HTR-8/SVneo (cell line): ENCODE data around the gene VASH1.

ENCODE experiments used
- DNase-seq: peaks from one replicate; pipeline ENCODE4 v3.0.0; 2011; ENCODE audit warnings: low spot score, mixed read lengths; ENCODE audit not compliant: insufficient read length
- FAIRE-seq: peaks from 2 replicates; lab custom pipeline; 2011; peaks lifted over from hg19 to GRCh38; lab: Jason Lieb, UNC

The VASH1 gene

DNA sequence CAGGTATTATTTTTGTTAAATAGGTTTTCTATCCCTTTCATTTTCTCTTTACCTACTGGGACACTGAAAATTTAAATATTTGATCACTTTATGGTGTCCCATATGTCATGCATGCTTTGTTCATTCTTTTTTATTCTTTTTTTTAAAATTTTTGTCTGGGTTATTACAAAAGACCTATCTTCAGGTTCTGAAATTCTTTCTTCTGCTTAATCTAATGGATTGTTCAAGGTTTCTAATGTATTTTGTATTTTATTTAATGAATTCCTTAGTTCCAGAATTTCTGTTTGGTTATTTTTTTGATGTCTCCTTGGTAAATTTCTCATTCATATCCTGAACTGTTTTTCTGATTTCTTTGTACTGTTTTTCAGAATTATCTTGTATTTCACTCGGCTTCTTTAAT is 20.2 kb upstream of the VASH1 start:
- no peak for FAIRE-seq
- DNase-seq, result no peak

DNA sequence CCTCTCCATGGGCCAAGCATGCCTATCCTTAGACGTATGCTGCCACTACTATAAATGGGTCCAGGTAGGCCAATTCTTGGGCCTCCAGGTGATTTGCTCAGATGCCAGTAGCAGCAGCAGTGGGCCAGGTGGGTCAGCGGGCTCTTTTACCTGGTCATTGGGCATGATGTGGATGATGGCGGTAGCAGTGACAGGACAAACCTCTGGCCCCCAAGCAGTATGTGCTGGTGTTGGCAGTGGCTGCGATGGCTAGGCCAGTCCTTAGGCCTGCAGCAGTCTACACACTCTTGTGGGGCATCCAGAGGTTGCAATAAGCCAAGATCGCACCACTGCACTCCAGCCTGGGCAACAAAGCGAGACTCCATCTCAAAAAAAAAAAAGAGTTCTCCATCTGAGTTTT is 19.1 kb upstream of the VASH1 start:
- FAIRE-seq (no peak), DNase-seq (no peak)

DNA sequence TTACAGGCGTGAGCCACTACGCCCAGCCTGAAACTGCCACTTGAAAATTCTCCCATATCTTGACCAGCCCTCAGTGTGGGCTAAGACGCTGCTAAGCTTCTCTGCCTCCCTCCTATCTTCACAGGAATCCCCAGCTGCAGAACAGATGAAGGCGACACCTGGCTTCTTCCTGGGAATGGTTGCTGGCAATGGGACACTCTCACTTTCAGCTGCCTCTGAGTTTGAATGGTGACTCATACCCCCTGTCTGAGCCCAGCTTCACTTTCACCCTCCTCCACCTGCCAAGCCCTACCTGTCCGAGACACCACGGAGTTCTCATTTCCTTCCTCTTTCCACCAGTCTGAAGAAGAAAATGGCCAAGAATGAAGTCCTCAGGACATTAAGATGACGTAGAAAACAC is 18.3 kb upstream of the VASH1 start:
- no peak for DNase-seq
- FAIRE-seq, result no peak

DNA sequence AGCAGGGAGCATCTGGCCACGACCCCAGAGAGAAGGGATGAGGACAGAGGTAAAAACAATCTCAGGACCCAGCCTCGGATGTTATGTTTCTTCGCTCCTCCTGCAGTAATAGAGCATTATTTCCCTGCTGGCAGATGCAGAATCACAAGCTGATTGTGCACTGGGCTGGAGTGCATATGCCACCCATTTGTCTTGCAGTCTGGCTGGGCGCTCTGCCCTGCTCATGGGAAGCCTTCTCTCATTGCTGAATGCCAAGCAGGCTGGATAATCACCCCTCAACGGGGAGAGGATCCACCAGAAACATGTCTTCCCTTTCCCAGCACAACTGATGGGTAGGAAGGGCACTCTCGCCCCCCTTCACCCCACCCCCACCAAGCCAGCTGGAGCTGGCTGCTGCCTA is 8.5 kb upstream of the VASH1 start:
- DNase-seq (no peak), FAIRE-seq (peak; percentile 73)

DNA sequence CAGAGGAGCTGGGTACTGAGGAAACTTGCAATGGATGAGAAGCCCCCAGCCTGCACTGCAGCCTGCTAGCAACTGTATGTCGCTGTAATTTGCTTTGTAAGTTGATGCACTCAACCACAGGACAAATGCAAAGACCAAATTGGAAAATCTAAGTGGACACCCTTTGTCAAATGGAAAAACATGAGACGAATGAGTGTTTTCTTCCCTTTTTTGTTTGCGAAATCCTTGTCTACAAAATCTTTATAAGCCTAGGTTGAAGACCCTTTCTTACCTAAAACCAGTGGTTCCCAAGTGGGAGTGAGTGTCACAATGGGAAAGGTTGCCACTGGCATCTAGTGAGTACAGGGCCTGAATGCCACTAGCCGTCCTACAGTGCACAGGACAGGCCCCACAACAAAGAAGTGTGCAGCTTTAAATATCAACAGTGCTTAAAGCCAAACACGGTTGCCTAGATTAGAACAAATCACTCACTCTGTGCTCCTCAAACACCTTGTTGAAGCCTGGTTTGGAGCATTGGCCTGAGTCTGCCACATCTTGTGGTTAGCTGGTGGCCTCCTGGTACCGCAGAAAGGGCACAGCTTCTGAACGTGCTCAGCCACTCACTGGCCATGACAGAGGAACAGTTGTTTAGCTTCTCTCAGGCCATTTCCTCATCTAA is 7.6 kb upstream of the VASH1 start:
- DNase-seq (no peak), FAIRE-seq (peak; percentile 58)

DNA sequence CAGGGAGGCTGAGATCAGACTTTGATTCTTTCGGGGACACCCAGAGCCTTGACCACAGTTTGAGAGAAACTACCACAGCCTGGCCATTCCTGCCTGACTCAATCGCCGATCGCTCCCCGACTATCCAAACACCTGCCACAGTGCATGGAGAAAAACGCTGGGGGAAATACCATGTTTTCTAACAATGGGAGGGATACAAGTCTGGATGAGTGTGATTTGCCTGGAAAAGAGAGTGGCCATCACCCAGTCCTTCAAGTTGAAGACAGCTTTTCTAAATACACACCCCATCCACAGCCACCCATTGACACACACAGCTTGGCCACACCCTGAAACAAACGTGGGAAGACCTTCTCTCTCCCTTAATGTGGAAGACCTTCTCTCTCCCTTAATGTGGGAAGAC is 6.7 kb upstream of the VASH1 start:
- FAIRE-seq (no peak), DNase-seq (no peak)

DNA sequence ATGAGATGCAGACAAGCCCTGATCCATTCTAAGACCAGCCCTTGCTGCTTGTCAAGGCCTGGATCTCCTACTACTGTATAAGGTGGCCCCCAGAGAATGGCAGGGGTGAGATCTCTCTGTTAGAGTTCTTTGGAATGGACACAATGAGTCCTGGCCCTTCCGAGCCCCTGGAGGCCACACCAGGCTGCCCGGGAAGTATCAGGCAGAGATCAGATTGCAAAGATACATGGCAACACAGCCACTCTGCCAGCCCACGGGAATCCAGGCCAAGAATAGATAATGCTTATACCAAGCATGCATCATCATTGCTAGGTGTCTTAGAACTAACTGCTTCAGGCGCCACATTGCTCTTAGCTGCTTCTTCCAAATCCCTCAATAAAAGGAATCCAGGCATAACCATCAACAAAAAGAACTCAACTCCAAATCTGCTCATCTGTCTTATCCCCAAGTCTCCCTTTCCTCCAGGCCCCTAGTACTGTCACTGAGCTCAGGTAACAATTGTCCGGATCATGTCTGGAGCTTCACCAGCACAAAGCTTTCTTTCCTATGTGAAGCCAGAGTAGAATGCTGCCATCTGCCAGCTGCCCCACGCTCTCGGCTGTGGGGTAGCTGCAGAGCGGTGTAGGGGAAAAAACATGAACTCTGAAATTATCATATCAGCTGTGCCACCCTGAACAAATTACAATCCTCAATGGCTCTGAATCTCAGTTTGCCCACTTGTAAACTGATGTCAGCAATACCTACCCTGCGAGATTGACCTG is 5.5 kb upstream of the VASH1 start:
- FAIRE-seq (no peak), DNase-seq (no peak)

DNA sequence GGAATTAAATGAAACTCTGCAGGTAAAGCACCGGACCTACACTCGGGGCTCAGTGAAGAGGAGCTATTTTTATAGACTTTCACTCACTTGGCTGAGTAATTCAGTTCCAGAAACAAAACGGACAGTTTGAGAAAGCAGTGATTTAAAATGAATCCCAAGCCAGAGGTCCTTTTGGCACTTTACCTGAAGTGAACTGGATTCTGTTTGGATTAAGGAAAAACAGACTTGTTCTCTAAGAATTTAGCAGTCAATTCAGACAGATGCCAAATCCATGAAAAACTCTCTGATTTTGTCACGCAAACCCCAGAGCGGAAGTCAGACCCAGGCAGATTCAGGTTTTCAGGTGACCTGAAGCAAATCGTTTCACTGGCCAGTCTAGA is 4.9 kb upstream of the VASH1 start:
- no peak for FAIRE-seq
- DNase-seq, result no peak

DNA sequence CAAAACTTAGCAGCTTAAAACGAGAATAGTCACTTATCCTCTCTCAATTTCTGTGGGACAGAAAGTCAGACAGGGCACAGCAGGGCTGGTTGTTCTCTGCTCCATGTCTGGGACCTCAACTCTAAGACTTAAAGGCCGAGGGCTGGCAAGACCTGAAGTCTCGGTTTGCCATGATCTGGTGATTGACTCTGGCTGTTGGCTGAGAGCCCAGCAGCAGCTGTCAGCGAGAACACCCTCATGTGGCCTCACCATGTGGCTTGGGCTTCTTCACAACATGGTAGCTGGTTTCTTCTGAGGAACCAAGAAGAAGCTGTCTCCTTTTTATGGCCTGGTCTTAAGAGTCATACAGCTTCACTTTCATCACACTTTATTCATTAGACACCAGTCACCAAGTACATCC is 1.7 kb upstream of the VASH1 start:
- DNase-seq (no peak), FAIRE-seq (peak; percentile 91)

DNA sequence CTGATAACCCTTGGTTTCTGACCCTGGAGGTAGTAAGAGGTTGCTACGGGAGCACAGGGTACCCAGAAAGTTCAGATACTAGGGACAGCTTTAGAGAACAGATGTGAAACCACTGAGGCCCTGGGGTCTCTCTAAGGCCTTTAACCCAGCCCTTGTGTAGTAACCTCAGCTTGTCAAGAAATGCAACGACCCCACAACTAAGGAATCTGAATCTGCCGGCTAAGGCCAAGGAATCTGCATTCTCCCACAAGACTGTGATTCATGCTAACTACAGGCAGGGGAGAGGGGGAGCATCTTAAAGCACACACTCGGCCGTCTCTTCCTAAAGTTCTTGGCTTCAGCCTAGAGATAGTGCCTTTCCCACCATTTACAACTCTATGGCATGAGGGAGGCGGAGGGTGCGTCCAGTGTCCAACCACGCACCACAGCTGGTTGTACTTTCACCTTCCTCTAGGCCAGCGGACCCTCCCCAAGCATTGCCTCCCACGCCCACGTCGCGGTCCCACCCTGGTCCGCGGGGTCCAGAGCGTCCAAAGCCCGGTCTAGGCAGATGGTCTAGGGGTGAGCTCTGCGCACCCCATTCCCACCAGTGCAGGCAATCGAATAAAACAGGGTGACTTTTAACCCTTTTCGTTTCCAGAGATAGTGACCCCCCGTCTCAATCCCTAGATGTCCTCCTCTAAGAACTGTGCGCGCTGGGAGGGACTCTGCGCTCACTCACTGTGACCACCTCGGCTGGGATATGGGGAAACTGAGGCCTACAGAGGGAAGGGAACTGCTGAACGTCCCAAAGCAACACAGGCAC is 735 bp upstream of the VASH1 start:
- peak; percentile 74 for FAIRE-seq
- no peak for DNase-seq

DNA sequence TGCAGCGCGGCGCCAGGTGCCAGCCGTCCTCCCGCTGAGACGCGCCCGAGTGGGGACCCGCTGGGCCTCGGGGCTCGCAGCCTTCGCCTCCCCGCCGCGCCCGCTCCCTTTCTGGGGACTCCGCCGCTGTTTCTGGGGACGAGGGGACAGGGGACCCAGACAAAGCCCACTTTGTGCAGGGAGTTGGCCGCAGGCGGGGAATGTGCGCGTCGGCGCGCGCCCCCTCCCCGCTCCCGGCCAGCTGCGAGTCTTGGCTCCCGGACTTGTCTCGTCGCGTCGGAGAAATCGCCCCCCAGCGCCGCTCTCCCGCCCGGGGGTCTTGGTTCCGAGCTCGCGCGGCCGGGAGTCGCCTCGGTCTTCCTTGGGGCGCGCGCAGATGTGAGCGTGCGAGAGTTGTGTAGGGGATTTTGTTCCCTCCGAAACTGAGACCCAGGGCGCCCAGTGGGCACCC is 717 bp downstream of the VASH1 start:
- FAIRE-seq, result no peak
- no peak for DNase-seq

DNA sequence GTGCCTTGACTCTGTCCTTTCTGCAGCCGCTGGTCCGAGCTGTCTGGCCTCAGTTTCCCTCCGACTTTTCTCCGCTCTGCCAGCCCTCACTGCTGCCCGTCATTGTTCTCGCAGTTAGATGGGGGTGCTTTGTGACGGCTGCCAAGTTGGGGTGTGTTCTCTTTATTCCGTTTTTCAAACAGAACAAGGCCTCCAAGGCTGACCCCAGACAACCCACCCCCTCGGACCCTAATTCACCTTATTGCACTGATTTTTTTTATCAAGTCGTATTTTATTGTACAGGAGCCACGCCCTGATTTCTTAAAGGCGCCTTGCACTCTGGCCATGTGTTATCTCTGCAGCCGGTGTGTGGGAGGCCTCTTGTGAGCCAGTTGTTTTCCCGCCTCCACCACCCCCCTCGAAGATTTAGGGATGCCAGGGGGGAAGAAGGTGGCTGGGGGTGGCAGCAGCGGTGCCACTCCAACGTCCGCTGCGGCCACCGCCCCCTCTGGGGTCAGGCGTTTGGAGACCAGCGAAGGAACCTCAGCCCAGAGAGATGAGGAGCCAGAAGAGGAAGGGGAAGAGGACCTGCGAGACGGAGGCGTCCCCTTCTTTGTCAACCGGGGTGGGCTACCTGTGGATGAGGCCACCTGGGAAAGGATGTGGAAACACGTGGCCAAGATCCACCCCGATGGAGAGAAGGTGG is 1.3 kb downstream of the VASH1 start:
- FAIRE-seq (no peak), DNase-seq (no peak)

DNA sequence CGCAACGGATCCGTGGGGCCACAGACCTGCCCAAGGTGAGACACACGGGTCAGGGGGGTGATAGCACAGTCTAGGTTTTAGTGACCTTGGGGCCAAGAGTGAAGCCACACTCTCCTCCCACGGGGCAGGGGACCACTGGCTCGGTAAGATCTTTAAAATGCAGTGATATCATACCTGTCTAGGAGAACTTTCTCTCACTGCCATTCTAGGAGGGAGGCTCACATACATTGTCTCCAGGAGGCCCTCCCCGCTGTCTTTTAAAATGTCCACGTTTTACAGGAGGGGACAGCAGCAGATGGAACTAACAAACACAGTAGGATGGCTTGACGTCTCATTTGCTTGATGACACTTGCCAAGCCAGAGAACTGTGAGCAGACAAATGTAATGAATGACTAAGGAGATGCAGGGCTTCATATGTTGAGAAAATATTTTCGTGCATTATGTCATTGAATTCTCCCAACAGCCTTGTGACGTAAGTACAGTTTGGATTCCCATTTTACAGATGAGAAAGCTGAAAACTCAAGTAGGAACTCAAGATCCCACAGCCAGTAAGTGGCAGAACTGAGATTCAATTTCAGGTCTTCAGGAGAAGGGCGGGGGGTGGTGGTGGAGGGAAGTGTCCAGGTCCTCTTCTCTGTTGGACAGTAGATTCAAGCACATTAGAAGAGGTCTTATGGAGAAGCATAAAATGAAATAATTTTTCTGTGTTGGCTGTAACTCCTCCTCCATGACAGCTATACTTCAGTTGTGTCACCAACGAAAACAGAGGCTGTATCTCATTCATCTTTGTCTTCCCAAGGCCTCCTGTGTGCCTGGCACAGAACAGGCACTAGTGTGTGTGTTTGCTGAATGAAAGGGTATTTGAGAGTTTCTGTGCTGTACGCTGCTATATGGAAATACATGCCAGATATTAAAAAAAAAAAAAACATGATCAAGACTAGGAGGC is 2.1 kb downstream of the VASH1 start:
- no peak for DNase-seq

DNA sequence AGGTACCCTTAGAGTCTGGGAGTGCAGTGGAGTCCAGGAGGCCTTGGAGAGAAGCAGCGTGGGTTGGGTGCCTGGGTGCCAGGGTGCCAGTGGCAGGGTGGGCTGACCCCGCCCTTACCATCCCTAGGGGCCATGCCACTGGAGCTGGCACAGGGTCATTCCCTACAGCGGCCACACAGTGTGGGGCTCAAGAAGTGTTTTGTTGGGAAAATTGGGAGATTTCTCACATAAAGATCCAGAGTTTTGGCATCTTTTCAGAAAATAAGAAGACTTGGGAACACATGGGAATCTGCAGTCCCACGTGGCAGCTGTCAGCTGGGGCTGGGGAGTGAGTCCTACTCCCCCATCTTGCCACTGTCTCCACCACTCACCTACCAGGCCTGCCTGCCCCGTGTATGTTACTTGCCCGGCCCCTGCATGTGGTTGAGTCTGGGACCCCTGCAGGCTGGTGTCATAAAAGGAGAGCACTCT is 4.2 kb downstream of the VASH1 start:
- peak; percentile 72 for FAIRE-seq
- DNase-seq, result no peak

More for the DNA sequence above, 2.1 kb downstream of the VASH1 start:
- peak; percentile 90 for FAIRE-seq

DNA sequence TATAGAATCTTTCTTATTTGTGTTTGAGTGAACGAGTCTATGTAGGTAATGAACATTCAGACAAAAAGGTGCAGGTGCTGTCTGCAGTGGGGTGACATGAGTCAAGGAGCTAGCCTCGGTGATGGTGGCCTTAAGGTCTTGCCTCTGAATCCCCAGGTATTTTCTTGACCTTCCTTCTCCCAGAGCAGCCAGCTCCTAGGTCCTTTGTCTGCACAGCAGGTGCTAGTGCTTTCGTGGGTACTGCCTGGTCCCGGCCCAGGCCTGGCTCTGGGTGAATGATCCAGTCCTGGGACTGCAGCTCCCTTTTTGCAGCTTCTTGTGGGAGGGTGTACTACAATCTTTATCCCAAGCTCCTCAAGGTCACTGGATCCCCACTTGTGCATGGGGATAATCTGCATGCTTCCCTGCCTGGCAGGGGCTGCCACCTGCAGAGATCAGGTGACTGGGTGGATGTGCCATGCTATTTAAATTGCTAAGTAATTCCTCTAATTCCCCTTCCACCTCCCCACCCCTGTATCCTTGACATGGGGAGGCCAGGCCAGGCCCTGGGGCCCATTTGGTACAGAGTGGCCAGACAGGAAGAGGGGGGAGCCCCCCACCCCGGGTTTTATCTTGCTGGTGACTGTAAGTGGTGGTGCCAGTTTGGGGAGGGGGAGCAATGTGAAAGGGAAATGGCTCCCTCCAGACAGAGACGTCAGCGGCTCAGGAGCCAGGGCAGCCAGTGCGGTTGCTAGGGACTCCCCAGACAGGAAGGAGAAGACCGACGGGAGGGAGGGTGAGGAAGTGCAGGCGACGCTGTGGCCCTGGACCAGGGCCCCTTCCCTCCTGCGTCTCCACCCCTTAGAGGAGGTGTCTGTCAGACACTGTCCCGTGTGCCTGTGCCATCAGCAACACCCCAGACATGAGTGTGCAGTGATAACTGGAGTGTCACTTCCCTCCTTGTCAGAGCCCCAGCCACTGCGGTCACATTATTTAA is 6.7 kb downstream of the VASH1 start:
- peak; percentile 51 for FAIRE-seq

DNA sequence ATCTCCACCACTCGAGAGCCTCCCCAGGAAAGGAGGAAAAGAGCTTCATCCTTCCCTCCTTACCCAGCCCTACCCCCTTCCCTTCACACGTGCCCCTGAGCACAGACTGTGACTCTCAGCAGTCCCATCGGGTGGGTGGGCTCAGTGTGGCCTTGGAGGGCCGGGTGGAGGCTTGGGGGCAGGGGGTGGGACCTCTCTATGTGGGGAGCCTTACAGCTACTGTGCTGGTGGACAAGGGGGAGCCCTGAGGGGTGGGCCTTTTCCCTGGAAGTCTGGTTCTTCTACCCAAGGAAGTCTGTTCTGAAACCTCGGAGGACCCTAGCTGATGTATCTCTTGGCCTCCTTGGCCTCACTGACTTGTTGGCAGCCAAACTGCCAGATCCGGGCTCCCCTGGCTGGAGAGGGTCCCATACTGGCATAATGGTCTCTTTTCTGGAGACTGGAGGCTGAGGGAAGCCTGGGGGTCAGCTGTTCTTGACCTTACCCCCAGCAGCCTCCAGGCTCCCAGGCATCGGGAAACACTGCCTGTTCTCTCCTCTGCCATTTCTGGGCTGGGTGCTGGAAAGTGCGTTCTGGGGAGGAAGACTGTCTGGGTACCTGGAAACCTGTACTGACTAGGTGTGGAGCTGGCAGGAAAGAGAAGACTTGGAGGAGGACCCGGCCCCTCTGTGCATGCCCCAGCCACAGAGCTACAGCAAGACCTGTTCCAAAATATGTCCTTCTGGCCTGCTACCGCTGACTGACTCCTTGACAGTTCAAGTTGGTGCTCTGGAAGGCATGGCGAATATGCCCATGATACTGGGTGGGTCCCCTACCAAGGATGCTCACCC is 7.6 kb downstream of the VASH1 start:
- no peak for FAIRE-seq

More for the DNA sequence above, 6.7 kb downstream of the VASH1 start:
- no peak for DNase-seq

DNA sequence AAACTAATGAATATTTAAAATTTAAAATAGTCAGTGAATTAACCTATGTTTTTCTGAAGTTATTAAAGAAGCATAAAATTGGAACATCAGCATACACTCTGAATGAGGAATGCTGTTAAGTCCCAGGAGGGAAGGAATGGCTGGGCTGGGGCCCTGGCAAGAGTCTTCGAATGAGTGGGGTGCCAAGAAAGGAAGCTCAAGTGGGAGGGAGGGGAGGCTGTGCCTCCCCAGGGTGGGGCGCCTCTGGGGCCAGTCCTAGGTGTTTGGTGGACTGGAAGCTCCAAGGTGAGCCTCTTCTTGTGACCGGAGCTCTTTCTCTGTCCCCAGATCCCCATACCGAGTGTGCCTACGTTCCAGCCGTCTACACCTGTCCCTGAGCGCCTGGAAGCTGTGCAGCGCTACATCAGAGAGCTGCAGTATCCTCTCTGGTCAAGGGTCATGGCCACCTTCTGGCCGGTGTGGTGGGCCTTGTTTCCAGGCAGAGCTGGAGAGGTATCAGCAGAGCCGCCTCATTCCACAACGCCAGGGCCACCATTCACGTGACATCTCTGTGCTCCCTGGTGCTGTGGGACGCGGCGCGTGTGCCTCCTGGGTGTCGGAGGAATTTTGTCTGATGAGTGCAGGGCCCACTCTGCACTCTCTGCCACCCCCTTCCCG is 8.5 kb downstream of the VASH1 start:
- peak; percentile 20 for FAIRE-seq

More for the DNA sequence above, 7.6 kb downstream of the VASH1 start:
- no peak for DNase-seq

More for the DNA sequence above, 8.5 kb downstream of the VASH1 start:
- DNase-seq, result no peak
